CD14-positive monocyte (primary cell): ENCODE measurements around the gene SMIM20. TPM values are rescaled to one million over a fixed set of nuclear protein-coding genes. Genes with fewer than 3 reads are reported as not detected.

Experiments used
- DNase-seq, 3 donors: peaks; one replicate each; pipeline ENCODE4 v3.0.0-alpha.2; 2011 to 2022
- H2AFZ ChIP-seq: 2 replicates; pipeline ENCODE4 v1.6.0; 2012; ENCODE audit warnings: mild to moderate bottlenecking, low read depth, low read length, inconsistent platforms; ENCODE audit not compliant: insufficient read depth, poor library complexity, severe bottlenecking
- H3K27ac ChIP-seq, 2 donors: 1 replicate in 1 of 2; 2 replicates in 1 of 2; pipeline ENCODE4 v1.5.1; 2012 to 2013; ENCODE audit warnings: low read length in 2 of 2, control low read depth in 1 of 2, inconsistent platforms in 1 of 2, low read depth in 1 of 2, mild to moderate bottlenecking in 1 of 2
- H3K27me3 ChIP-seq, 2 donors: one replicate each; pipeline versions ENCODE4 v1.6.0 to v1.6.1; 2011 to 2013; ENCODE audit warnings: low read length in 2 of 2; ENCODE audit not compliant: control insufficient read depth in 2 of 2, insufficient read depth in 2 of 2
- H3K36me3 ChIP-seq, 2 donors: replicated peaks in 1 of 2; 1 replicate in 1 of 2; 2 replicates in 1 of 2; pipeline versions ENCODE4 v1.5.1 to v1.6.1; 2012 to 2013; ENCODE audit warnings: low read length in 2 of 2, control low read depth in 1 of 2, inconsistent platforms in 1 of 2, mild to moderate bottlenecking in 1 of 2; ENCODE audit not compliant: insufficient read depth in 2 of 2, control insufficient read depth in 1 of 2
- H3K4me1 ChIP-seq, 2 donors: 1 replicate in 1 of 2; 2 replicates in 1 of 2; pipeline versions ENCODE4 v1.5.1 to v1.6.1; 2012 to 2013; ENCODE audit warnings: low read length in 2 of 2, control low read depth in 1 of 2, inconsistent platforms in 1 of 2, mild to moderate bottlenecking in 1 of 2, moderate library complexity in 1 of 2; ENCODE audit not compliant: insufficient read depth in 2 of 2, control insufficient read depth in 1 of 2
- H3K4me2 ChIP-seq: replicated peaks from 2 replicates; pipeline ENCODE3; 2012; ENCODE audit warnings: low read length, moderate library complexity, mild to moderate bottlenecking; ENCODE audit not compliant: poor library complexity, severe bottlenecking; ENCODE audit errors: extremely low read depth
- H3K4me3 ChIP-seq, 3 experiments: fragments of 200-600 bp in 1 of 3; sonication (generic) in 1 of 3; replicated peaks in 1 of 3; 1 replicate in 2 of 3; 2 replicates in 1 of 3; pipeline ENCODE4 v1.5.1; 2011 to 2013; ENCODE audit warnings: low read length in 3 of 3, mild to moderate bottlenecking in 3 of 3, control low read depth in 2 of 3, low read depth in 2 of 3, inconsistent platforms in 1 of 3, moderate library complexity in 1 of 3
- H3K79me2 ChIP-seq: 2 replicates; pipeline ENCODE4 v1.6.0; 2012; ENCODE audit warnings: mild to moderate bottlenecking, control low read depth, inconsistent platforms, low read length, moderate library complexity; ENCODE audit not compliant: insufficient read depth
- H3K9ac ChIP-seq: 2 replicates; pipeline ENCODE4 v1.6.0; 2017; ENCODE audit warnings: low read length, mild to moderate bottlenecking; ENCODE audit not compliant: insufficient read depth, poor library complexity, severe bottlenecking
- H3K9me3 ChIP-seq, 2 donors: replicated peaks in 1 of 2; 1 replicate in 1 of 2; 2 replicates in 1 of 2; pipeline versions ENCODE4 v1.5.1 to v1.6.1; 2012 to 2013; ENCODE audit warnings: low read length in 2 of 2, control low read depth in 1 of 2; ENCODE audit not compliant: control insufficient read depth in 1 of 2, insufficient read depth in 1 of 2
- H4K20me1 ChIP-seq: 2 replicates; pipeline ENCODE4 v1.6.0; 2012; ENCODE audit warnings: mild to moderate bottlenecking, low read length, control low read depth, moderate library complexity; ENCODE audit not compliant: insufficient read depth
- H3K27ac Mint-ChIP-seq, 7 donors: one replicate each; pipeline ENCODE4 v1.8.0; 2020; ENCODE audit warnings: mild to moderate bottlenecking in 7 of 7, mixed read lengths in 7 of 7, moderate library complexity in 6 of 7, inconsistent platforms in 2 of 7
- H3K27me3 Mint-ChIP-seq, 3 donors: one replicate each; pipeline ENCODE4 v1.8.0; 2021 to 2022; ENCODE audit warnings: low read depth in 3 of 3, mild to moderate bottlenecking in 3 of 3, mixed read lengths in 3 of 3, moderate library complexity in 3 of 3, inconsistent platforms in 1 of 3
- H3K36me3 Mint-ChIP-seq, 2 donors: one replicate each; pipeline ENCODE4 v1.8.0; 2020; ENCODE audit warnings: mixed read lengths in 2 of 2, inconsistent platforms in 1 of 2, mild to moderate bottlenecking in 1 of 2
- H3K4me1 Mint-ChIP-seq: one replicate; pipeline ENCODE4 v1.8.0; 2020; ENCODE audit warnings: mild to moderate bottlenecking, mixed read lengths
- H3K4me3 Mint-ChIP-seq, 2 donors: one replicate each; pipeline ENCODE4 v1.8.0; 2020; ENCODE audit warnings: mild to moderate bottlenecking in 2 of 2, mixed read lengths in 2 of 2, moderate library complexity in 1 of 2
- H3K9me3 Mint-ChIP-seq, 7 donors: one replicate each; pipeline ENCODE4 v1.8.0; 2020 to 2022; ENCODE audit warnings: mixed read lengths in 7 of 7, mild to moderate bottlenecking in 6 of 7, moderate library complexity in 6 of 7, inconsistent platforms in 2 of 7
- CTCF ChIP-seq: fragments of 200-600 bp; IDR thresholded peaks from one replicate; pipeline ENCODE4 v1.8.0; 2022; ENCODE audit warnings: antibody characterized with exemption, mild to moderate bottlenecking
- WGBS: methylation state at CpG from one replicate; pipeline ENCODE4 v1.1.5; 2013; ENCODE audit warnings: missing lambda C conversion rate; ENCODE audit not compliant: insufficient coverage; 5-methylcytosine and 5-hydroxymethylcytosine counted together
- intact Hi-C, 2 donors: fragments of 100-400 bp; cut with micrococcal nuclease; formaldehyde crosslinking; loops; one replicate each; pipeline versions ENCODE4 v1.15.0 to v1.15.1; 2023
- polyA plus RNA-seq, 3 donors: library from polyadenylated mRNA; depleted of rRNA in 1 of 3; unstranded in 2 of 3; stranded (reverse) in 1 of 3; fragments of 300-500 nt in 2 of 3; fragments of >200 nt in 1 of 3; fragmentation: Illumina TruSeq in 2 of 3; gene quantifications; 1 replicate in 2 of 3; 2 replicates in 1 of 3; pipeline ENCODE4 v1.2.3, GENCODE V29; 2012 to 2021

Gene SMIM20
- polyA plus RNA-seq, 3 donors = 10.4 to 38.1 (median 33.7) TPM

DNA sequence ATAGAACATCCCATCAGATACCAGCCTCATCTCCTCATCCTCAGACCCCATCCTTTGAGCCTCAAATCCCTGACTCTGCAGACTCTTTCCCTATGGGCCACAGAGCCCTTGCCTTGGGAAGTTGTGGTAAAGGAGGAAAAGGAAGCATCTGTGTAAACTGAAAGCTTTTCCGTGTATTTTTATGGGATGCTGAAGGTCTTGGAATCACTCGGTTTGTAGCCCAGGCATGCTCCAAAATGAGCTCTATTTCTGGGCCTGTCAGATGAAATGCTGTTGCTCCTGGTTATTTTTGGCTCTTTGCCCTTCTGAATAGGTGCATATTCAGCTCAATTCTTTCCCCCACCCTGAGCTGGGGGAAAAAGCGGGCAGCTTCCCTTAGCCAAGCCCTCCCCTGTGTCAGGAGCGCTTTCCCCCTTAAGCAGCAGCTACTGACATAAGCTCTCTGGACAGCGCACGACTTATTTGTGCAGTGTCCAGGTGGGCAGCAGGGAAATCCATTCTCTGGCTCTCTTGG is 46.2 kb upstream of the SMIM20 start:
- Histone ChIP-seq H3K9ac (no peak overlapping the region), H3K27ac (no peak overlapping the region), H3K4me1 (peaks cover 5 to 8% of the 10 kb centered on the region in 2 donors), H3K4me3 (no peak overlapping the region), H3K79me2 (no peaks in the 10 kb centered on the region), H3K9me3 (no peaks in the 10 kb centered on the region), H2AFZ (no peak overlapping the region), H3K4me2 (no peak overlapping the region), H4K20me1 (no peaks in the 10 kb centered on the region), H3K27me3 (peaks cover 0 to 14% of the 10 kb centered on the region in 2 donors), H3K36me3 (no peaks in the 10 kb centered on the region)
- H3K36me3 Mint-ChIP-seq = no peaks in the 10 kb centered on the region
- WGBS = 79% methylated on average over 4 of the region's 6 CpGs
- no peak overlapping the region for H3K4me3 Mint-ChIP-seq
- peaks cover 13 to 19% (median 16%) of the 10 kb centered on the region in 3 donors for H3K27me3 Mint-ChIP-seq
- intact Hi-C loops = no loop called here
- no peak for TF ChIP-seq CTCF
- peaks cover 0 to 3% (median 2%) of the 10 kb centered on the region in 7 donors for H3K9me3 Mint-ChIP-seq
- no peak overlapping the region for H3K27ac Mint-ChIP-seq
- H3K4me1 Mint-ChIP-seq = peaks cover 7% of the 10 kb centered on the region
- no peak for DNase-seq

DNA sequence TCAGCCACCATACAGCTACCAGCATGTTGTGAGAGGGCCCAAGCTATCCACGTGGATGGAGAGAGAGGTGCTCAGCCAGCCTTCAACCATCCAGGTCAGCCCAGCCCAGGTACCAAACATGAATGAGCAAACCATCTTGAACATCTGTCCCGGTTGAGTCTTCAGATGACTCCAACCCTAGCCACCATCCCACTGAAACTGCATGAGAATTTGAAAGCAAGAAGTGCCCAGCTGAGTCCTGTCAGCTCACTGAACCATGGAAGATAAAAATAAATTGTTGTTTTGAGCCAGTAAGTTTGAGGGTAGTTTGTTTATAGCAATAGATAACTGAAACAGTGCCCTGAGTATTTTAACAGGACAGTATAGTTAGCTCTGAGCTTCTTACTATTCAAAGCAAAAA is 43.9 kb upstream of the SMIM20 start:
- 100% methylated on average over 1 of the region's 2 CpGs for WGBS
- no peak overlapping the region for H3K9ac ChIP-seq
- no peaks in the 10 kb centered on the region for H3K36me3 Mint-ChIP-seq
- H3K4me2 ChIP-seq = no peak overlapping the region
- no peaks in the 10 kb centered on the region for H3K4me1 ChIP-seq
- no peak overlapping the region for H2AFZ ChIP-seq
- no peaks in the 10 kb centered on the region for H4K20me1 ChIP-seq
- H3K9me3 Mint-ChIP-seq = no peaks in the 10 kb centered on the region
- no peak overlapping the region for H3K27ac ChIP-seq
- no peak overlapping the region for H3K4me3 Mint-ChIP-seq
- H3K27me3 Mint-ChIP-seq = peaks cover 2 to 6% (median 2%) of the 10 kb centered on the region in 3 donors
- no peak for TF ChIP-seq CTCF
- H3K36me3 ChIP-seq = no peaks in the 10 kb centered on the region
- intact Hi-C loops = loop anchor here in 1 of 2 donors (5.0 kb wide), 1 partner anchor 37 kb away; no protein-coding TSS in a partner anchor
- H3K4me1 Mint-ChIP-seq = peaks cover 2% of the 10 kb centered on the region
- no peak overlapping the region for H3K27ac Mint-ChIP-seq
- H3K27me3 ChIP-seq = no peaks in the 10 kb centered on the region
- no peak overlapping the region for H3K4me3 ChIP-seq
- no peak for DNase-seq
- H3K9me3 ChIP-seq = no peaks in the 10 kb centered on the region
- H3K79me2 ChIP-seq = no peaks in the 10 kb centered on the region
